Activated CD4-positive, alpha-beta T cell treated with anti-CD3 and anti-CD28 coated beads, Interleukin-2, amount 50 U/mL, for 24 hours (primary cell): ENCODE measurements around the gene CDKN2B-AS1.
"Not testable (repeated sequence)": the region's sequence is repeated elsewhere in the genome, so short reads cannot be mapped to it uniquely, and the experiment has no call there.

ENCODE experiments used
- DNase-seq, 2 donors: peaks; one replicate each; pipeline ENCODE4 v3.0.0-alpha.2; 2020; ENCODE audit warnings: low read depth in 1 of 2, low spot score in 1 of 2

CDKN2B-AS1 gene

DNA sequence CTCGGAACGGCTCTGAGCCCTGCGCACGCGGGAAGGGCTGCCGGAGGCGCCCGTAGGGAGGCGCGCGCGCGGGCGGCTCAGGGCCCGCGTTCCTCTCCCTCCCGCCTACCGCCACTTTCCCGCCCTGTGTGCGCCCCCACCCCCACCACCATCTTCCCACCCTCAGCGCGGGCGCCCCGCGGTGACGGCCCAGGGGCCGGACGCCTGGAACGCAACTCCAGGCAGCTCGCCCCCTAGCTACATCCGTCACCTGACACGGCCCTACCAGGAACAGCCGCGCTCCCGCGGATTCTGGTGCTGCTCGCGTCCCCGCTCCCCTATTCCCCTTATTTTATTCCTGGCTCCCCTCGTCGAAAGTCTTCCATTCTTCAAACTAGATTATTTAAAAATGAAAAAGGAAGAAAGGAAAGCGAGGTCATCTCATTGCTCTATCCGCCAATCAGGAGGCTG lies at the start of gene CDKN2B-AS1:
TSS of gene CDKN2B-AS1 (plus strand) at position 236 of the 450 bp plus-strand sequence.
- no peak for DNase-seq

DNA sequence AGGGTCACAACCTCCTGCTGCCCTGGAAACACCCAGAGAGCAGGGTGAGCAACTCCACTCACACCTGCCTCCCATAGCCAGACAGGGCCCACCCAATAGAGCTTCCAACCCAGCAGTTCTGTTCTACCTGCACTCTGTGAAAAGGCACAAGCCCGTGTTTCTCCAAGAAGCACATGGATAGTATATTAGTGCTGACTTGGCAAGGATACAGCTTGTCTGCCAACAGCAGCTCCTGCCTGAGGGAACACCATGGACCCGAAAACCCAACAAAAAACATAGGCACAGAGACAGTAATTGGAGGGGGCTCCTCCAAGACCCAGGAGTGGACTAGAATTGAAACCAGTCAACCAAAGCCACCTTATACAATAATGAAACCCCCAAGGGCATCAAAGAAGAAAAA lies 49.0 kb upstream of the CDKN2B-AS1 start:
- DNase-seq, result no peak

DNA sequence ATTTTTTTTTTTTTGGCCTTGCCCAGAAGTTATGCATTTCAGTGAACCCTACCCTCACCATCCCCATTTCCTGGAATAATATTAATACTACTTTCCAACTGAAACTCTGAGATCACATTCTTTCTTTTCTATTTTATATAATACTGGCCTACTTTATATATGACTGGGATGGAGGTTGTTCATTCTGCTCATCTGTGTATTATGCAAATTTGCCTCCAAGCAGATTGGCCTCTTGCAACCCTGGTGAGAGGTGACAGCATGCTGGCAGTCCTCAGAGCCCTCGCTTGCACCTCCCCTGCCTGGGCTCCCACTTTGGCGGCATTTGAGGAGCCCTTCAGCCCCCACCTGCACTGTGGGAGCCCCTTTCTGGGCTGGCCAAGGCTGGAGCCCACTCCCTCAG lies 35.8 kb upstream of the CDKN2B-AS1 start:
- DNase-seq, result no peak

DNA sequence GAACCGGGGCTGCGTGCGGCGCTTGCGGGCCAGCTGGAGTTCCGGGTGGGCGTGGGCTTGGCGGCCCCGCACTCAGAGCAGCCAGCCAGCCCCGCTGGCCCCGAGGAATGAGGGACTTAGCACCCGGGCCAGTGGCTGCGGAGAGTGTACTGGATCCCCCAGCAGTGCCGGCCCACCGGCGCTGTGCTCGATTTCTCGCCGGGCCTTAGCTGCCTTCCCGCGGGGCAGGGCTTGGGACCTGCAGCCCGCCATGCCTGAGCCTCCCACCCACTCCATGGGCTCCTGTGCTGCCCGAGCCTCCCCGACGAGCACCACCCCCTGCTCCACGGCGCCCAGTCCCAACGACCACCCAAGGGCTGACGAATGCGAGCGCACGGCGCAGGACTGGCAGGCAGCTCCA lies 35.3 kb upstream of the CDKN2B-AS1 start:
- not testable (repeated sequence) for DNase-seq

DNA sequence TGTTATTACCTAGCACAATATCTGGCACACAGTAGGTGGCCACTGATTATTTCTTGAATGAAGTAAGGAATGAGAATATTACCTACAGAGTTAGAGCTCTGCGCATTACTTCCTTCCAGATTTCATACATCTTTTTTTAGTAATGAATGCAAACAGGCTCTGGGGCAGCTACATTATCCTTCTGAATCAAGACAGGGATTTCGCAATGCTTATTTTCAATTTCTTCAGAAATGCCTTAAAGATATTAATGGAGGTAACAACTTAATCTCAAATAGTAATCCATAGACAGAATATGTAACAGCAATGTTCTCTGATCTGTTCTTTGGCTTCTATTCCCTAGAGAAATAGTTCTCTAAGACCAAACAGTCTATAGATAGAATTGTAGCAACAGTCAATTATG lies 33.0 kb upstream of the CDKN2B-AS1 start:
- DNase-seq, result no peak

DNA sequence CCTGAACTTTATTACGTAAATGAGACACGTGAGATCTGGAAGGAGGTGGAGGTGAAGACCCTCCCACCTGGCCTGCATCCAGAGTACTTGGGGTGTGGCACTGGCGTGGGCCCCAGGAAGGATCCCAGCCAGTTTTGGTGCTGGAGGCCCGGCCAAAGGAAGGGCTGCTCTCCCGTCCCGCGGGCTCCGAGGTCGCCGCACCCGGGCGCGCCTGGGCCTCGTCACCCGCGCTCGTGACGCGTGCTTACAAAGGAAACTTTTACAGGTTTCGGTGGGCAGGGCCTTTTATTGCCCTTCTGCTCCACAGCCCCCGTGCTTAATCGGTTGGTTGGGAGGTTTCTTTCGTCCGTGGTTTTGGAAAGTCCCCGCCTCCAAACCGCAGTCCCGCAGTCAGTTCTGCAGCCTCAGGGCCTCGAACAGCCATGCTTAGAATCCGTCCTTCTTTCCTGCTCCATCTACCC lies 29.6 kb upstream of the CDKN2B-AS1 start:
- peak in 1 of 2 donors; percentile 26 for DNase-seq

DNA sequence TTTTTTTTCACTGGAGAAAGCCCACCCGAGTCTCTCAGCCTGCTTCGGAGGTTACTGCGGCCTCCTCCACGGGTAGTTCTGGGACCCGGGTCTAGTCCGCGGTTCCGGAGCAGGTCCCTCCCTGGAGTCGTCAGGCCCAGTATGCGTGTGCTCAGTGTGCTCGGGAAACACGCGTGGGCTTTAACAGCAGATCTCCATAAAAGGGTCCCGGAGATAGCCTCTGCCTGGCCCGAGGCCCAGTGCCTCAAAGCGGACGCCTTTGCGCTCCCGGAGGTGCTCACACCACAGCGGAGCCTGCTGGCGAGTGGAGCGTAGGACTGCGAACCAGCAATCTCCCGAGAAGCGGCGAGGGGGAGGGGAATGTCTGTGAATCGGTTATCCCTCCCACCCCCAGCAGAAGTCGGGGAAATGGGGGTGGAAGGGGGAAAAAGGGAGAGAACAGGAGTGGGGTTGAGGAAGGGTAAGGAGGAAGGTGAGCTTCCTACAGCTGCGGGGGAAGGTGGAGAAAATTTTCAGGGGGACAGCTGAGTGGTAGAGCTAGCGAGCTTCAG lies 29.1 kb upstream of the CDKN2B-AS1 start:
- no peak for DNase-seq

DNA sequence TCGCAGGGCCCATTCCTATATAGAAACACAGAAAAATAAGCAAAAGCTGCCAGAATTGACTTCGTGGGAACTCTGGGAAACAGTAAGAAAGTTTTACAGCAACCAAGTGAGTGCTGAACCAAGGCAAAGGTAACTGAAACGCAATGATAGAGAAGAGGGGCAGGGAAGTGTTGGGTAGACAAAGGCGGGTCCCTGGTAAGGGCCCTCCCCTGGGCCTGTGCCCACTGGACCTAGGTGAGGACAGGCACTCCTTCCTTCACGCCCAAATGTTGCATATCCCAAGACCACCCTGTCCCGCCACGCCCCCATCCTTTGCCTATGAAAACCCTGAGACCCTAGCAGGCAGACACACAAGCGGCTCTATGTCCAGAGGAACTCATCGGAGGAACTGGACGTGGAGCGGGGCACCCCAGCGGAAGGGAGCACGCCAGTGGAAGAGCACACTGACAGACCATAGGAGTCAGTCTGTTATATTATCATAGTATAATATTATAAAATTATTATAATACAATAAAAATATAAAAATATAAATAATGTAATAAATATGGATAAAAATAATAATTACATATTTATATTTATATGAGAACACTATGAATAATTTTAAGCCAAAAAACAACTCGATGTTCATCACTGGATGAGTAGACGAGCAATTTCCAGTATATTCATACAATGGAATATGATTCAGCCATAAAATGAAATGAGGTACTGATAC lies 28.3 kb upstream of the CDKN2B-AS1 start:
- DNase-seq, result no peak

DNA sequence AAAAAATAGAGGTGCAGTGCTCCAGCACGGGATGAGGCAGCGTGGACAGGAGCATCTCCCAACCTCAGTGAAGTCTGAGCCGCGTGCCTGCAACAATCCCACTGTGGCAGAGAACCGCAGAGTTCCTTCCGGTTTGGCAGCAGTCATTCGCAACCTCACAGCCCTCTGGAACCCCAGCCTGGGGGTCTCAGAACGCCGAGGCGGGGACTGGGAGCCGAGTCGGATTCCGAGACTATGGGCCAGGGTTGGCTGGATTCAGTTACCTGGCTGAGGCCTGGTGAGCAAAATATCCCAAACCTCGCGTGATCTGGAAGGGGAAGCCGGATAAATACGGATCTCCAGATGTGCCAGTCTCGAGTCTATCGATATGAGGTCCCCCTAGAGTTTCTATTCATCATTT lies 27.4 kb upstream of the CDKN2B-AS1 start:
- DNase-seq, result no peak

DNA sequence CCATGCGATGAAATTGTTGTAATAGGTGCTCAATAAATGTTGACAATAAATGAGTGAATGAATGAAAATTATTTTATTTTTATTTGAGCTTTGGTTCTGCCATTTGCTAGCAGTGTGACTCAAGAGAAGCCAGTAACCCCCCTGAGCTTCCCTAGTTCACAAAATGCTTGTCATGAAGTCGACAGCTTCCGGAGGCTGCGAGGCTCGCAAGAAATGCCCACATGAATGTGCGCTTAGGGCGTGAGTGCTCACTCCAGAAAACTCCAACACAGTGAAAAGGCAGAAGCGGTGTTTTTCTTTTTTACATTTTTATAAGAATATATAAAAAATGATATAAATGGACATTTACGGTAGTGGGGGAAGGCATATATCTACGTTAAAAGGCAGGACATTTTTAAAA lies 26.9 kb upstream of the CDKN2B-AS1 start:
- DNase-seq, result no peak

DNA sequence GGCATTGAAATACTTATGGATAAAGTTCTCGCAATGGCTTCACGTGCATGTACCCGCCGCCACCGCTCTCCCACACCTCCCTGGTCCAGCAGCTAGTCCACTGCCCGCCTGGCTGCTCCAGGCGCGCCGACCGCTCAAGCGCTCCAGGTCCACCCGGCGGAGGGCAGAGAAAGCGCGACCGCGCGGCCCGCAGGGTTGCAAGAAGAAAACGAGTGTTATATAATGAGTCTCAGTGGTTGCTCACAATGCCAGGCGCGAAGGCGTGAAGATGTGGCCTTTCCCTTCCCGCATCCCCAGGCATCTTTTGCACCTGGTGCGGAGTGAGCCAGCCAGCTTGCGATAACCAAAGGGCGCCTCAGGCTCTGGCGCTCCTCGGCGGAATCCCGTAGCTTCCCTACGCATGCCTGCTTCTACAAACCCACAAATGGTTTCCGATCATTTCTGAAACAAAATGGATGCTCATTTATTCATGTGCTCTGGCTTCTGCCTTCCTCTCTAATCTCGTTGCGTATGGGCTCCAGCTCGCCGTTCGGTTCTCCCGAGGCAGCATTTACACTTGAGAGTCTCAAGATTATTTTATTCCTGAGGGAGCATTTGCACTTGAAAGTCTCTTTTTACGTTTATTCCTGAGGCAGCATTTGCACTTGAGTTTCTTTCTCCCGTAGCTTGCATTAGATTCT lies 26.1 kb upstream of the CDKN2B-AS1 start:
- DNase-seq, result no peak

DNA sequence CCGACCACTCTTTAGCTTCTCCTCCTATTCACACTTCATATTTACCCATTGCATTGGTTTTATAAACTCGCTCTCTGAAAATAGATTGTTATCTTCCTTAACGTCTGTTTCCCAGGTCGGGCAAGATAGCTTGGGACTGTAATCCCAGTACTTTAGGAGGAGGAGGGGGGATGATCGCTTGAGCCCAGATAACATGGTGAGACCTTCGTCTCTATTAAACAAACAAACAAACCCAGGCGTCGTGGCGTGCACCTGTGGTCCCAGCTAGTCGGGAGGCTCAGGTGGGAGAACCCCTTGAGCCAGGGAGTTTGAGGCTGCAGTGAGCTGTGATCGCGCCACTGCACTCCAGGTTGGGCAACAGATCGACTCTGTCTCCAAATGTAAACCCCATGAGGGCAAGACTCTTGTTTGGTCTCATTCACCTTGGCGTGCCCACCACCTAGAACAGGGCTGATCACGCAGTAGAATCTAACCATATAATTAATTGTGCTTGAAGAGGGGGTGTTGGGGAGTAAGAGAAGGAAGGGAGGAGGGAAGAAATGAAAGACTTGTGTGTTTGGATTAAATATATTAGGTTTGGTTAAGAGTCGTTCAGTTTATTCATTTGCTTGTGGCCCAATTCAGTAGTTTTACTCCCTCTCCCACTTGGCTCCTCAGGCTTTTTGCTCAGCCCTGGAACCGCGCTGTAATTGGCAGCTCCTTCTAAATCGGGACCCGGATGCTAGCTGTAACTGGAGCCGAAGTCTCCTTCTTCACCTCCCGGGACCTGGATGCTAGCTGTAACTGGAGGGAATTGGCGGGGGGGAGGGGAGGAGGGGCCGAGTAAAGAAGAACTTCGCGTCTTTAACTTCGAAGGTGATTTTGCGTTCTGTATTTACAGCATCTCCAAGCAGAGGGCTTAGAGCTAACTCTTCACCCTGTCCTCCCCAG lies 25.3 kb upstream of the CDKN2B-AS1 start:
- no peak for DNase-seq

DNA sequence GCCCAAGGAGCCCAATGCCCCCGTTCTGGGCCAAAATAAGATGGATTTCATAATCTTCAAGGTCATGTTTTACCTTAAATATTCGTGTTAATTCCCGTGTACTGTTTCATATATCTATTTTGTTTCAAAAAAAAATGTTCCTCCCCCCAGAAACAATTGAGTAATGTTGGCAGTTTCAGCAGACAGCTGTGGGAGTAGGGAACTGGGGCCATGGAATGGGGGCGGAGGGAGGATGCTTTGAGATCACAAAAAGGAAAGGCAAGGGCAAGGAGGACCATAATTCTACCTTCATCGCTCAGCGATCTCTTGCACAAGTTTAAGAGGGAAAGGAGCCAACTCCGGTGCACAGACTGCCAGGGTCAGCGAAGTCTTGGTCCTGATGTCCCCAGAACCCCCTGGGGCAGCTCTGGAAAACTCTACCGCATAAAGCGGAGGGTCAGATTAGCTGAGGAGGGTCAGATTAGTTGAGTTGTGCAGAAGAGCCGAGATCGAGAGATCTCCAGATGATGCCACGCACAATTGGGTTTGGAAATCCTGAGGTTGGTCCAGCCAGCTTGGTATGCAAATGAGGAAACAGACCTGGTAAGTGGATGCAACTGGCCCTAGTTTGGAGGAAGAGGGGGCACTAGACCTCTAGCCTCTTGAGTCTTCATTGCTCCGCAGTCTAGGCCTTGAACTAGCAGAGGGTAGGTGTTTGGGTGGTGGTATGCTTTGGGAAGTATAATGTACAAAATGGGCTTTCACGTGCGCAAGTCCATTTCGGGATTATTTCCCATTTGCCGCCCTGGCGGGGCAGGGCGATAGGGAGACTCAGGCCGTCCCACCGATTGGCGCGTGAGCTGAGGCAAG lies 24.4 kb upstream of the CDKN2B-AS1 start:
- DNase-seq, result no peak

DNA sequence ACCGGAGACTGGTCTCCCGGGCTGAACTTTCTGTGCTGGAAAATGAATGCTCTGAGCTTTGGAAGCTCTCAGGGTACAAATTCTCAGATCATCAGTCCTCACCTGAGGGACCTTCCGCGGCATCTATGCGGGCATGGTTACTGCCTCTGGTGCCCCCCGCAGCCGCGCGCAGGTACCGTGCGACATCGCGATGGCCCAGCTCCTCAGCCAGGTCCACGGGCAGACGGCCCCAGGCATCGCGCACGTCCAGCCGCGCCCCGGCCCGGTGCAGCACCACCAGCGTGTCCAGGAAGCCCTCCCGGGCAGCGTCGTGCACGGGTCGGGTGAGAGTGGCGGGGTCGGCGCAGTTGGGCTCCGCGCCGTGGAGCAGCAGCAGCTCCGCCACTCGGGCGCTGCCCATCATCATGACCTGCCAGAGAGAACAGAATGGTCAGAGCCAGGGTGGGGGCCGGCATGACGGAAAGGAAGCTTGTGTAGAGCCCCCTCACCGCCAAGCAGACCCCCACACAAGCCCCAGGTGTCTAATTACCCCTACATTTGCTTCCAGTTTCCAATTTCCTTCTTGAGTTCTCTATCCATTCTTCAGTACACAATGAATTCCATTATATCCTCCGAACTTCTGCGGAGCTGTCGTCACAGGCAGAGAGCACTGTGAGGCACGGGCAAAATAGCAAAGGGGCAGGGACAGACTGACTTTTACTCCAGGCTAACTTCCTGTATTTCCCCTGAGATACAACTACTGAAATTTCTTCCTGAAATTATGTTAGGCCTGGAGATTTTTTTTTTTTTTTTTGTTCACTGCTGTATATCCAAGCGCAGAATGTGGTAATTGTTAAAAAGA lies 23.6 kb upstream of the CDKN2B-AS1 start:
- no peak for DNase-seq

DNA sequence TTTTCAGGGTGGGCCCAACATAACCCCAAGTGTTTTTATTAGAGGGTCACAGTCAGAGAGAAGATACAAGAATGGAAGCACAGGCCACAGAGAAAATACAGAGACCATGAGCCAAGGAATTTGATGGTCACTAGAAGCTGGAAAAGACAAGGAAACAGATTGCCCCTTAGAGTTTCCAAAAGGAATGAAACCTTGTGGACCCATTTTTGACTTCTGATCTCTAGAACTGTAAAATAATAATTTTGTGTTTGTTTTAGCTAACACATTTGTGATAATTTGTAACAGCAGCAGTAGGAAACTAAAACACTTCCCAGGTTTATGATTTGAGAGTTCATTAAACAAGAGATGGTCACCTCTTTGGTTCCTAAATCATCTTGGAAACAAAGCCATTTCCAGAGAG lies 22.2 kb upstream of the CDKN2B-AS1 start:
- no peak for DNase-seq

DNA sequence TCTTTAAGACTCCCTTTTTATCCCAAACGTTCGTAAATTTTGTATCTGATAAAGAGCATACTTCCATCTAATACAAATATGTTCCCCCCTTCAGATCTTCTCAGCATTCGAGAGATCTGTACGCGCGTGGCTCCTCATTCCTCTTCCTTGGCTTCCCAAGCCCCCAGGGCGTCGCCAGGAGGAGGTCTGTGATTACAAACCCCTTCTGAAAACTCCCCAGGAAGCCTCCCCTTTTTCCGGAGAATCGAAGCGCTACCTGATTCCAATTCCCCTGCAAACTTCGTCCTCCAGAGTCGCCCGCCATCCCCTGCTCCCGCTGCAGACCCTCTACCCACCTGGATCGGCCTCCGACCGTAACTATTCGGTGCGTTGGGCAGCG lies 20.3 kb upstream of the CDKN2B-AS1 start:
- DNase-seq, result no peak

DNA sequence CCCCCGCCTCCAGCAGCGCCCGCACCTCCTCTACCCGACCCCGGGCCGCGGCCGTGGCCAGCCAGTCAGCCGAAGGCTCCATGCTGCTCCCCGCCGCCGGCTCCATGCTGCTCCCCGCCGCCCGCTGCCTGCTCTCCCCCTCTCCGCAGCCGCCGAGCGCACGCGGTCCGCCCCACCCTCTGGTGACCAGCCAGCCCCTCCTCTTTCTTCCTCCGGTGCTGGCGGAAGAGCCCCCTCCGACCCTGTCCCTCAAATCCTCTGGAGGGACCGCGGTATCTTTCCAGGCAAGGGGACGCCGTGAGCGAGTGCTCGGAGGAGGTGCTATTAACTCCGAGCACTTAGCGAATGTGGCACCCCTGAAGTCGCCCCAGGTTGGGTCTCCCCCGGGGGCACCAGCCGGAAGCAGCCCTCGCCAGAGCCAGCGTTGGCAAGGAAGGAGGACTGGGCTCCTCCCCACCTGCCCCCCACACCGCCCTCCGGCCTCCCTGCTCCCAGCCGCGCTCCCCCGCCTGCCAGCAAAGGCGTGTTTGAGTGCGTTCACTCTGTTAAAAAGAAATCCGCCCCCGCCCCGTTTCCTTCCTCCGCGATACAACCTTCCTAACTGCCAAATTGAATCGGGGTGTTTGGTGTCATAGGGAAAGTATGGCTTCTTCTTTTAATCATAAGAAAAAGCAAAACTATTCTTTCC lies 19.7 kb upstream of the CDKN2B-AS1 start:
- DNase-seq, result no peak

DNA sequence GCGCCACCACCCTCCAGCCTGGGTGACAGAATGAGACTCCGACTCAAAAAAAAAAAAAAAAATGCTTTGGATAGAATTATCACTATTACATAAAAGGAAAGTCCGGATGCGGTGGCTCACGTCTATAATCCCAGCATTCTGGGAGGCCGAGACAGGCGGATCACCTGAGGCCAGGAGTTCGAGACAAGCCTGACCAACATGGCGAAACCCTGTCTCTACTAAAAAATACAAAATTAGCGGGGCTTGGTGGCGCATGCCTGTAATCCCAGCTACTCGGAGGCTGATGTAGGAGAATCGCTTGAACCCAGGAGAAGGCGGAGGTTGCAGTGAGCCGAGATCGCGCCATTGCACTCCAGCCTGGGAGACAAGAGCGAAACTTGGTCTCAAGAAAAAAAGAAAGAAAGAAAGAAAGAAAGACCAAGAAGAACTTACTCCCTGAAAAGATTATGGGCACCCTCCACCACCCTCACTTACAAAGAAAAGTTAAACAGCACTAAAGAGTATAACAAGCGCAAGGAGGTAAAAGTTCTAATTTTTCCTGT lies 18.2 kb upstream of the CDKN2B-AS1 start:
- no peak for DNase-seq

DNA sequence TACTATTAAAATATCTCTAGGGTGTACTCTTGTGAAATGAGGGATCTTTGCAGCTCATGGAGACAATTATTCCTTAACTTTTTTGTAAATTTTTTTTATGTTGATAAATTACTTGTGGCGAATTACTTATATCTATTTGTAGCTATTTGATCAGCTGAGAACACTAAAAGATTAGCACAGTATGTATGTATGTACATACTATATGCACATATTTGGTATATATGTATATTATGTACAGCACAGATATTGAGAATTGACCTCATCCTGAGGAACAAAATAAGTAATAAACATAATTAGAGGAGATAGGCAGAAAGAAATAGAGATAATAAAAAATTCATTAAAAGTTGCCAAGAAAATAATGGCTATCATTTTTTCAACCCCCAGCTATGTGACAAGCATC lies 12.2 kb upstream of the CDKN2B-AS1 start:
- DNase-seq, result no peak
